Ishikawa (cell line): ENCODE measurements around the gene TSC22D4.
A peak's percentile ranks its signal among the peaks of the same experiment; 100 is the strongest.

Experiments
- CEBPB ChIP-seq: IDR thresholded peaks from 2 replicates; pipeline ENCODE4 v1.6.1; 2012
- CREB1 ChIP-seq: IDR thresholded peaks from 2 replicates; pipeline ENCODE4 v1.6.1; 2012; ENCODE audit warnings: low read depth
- EGR1 ChIP-seq: IDR thresholded peaks from 2 replicates; pipeline ENCODE4 v1.6.1; 2012
- EP300 ChIP-seq: IDR thresholded peaks from 2 replicates; pipeline ENCODE4 v1.6.1; 2012; ENCODE audit warnings: borderline replicate concordance
- FOXM1 ChIP-seq: IDR thresholded peaks from 2 replicates; pipeline ENCODE4 v1.6.1; 2012; ENCODE audit warnings: low read depth, borderline replicate concordance
- NFIC ChIP-seq: IDR thresholded peaks from 2 replicates; pipeline ENCODE4 v1.6.1; 2012
- RAD21 ChIP-seq: IDR thresholded peaks from 2 replicates; pipeline ENCODE4 v1.6.1; 2012; ENCODE audit warnings: low read depth
- TAF1 ChIP-seq: IDR thresholded peaks from 2 replicates; pipeline ENCODE4 v1.6.1; 2012; ENCODE audit warnings: low read depth, mild to moderate bottlenecking
- TCF12 ChIP-seq: IDR thresholded peaks from 2 replicates; pipeline ENCODE4 v1.6.1; 2012; ENCODE audit warnings: low read depth
- TEAD4 ChIP-seq: IDR thresholded peaks from 2 replicates; pipeline ENCODE4 v1.6.1; 2012
- YY1 ChIP-seq: IDR thresholded peaks from 2 replicates; pipeline ENCODE4 v1.6.1; 2012; ENCODE audit warnings: low read depth
- ZBTB7A ChIP-seq: IDR thresholded peaks from 2 replicates; pipeline ENCODE4 v1.6.1; 2012; ENCODE audit warnings: low read depth
- TF ChIP-seq, protein P1 (sequence below): IDR thresholded peaks from 2 replicates; pipeline ENCODE4 v1.6.1; 2012
- TF ChIP-seq, protein P2 (sequence below): IDR thresholded peaks from 2 replicates; pipeline ENCODE4 v1.6.1; 2012
- TF ChIP-seq, protein P3 (sequence below): IDR thresholded peaks from 2 replicates; pipeline ENCODE4 v1.6.1; 2012; ENCODE audit warnings: low read depth, mild to moderate bottlenecking

The TSC22D4 gene

DNA sequence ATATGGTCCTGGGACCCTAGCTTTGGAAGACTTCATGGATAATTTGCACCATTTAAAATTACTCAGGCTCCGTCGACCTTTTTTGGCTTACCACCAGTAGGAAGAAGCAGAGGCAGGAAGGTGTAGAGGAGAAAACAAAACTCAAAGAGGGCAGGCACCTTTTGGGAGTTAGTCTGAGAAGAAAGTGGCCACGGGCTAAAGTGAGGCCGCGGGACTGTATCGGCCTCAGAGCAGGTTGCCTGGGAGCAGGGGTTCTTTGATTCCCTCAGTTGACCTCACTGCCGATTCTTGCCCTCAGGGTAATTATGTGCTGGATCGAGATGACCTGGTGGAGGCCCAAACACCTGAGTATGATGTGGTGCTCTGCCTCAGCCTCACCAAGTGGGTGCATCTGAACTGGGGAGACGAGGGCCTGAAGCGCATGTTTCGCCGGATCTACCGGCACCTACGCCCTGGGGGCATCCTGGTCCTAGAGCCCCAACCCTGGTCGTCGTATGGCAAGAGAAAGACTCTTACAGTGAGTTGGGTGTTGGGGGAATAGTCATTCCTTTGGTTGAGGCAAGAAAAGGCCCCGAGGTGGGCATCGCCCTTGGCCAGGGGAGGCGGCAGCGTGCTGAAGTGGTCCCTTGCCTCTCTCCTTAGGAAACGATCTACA, 46.3 kb downstream of the TSC22D4 start:
- TF ChIP-seq RAD21 (no peak), YY1 (no peak), CREB1 (no peak), ZBTB7A (no peak), NFIC (no peak), CEBPB (no peak), TEAD4 (no peak)
- TF ChIP-seq, protein P1, sequence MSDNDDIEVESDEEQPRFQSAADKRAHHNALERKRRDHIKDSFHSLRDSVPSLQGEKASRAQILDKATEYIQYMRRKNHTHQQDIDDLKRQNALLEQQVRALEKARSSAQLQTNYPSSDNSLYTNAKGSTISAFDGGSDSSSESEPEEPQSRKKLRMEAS: no peak

DNA sequence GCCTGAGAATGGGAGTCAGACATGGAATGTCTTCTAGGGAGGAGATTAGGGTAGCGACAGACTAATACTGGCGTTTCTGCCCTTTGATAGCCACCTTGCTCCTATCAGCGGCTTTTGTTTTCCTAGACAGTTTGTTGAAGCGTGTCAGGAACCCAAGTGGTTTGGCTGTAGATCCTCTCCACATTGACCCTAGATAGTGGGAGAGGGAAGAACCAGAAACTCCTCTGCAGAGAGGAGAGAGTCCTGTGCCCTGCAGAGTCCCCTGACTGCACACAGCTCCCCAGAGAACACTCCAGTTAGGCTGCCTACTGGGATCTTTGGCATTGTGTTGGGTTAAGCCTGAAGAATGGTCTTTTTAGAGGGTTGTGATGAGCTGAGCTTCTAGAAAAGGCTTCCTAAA, 47.0 kb downstream of the TSC22D4 start:
- TF ChIP-seq CEBPB (no peak), CREB1 (no peak), RAD21 (no peak)
- TF ChIP-seq, protein P2, sequence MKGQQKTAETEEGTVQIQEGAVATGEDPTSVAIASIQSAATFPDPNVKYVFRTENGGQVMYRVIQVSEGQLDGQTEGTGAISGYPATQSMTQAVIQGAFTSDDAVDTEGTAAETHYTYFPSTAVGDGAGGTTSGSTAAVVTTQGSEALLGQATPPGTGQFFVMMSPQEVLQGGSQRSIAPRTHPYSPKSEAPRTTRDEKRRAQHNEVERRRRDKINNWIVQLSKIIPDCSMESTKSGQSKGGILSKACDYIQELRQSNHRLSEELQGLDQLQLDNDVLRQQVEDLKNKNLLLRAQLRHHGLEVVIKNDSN: no peak

DNA sequence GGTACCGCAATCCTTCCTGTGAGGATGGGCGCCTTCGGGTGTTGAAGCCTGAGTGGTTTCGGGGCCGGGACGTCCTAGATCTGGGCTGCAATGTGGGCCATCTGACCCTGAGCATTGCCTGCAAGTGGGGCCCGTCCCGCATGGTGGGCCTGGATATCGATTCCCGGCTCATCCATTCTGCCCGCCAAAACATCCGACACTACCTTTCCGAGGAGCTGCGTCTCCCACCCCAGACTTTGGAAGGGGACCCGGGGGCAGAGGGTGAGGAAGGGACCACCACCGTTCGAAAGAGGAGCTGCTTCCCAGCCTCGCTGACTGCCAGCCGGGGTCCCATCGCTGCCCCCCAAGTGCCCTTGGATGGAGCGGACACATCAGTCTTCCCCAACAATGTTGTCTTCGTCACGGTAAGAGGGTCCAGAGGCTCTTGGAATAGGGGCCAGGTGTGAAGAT, 47.7 kb downstream of the TSC22D4 start:
- TF ChIP-seq, protein P3, sequence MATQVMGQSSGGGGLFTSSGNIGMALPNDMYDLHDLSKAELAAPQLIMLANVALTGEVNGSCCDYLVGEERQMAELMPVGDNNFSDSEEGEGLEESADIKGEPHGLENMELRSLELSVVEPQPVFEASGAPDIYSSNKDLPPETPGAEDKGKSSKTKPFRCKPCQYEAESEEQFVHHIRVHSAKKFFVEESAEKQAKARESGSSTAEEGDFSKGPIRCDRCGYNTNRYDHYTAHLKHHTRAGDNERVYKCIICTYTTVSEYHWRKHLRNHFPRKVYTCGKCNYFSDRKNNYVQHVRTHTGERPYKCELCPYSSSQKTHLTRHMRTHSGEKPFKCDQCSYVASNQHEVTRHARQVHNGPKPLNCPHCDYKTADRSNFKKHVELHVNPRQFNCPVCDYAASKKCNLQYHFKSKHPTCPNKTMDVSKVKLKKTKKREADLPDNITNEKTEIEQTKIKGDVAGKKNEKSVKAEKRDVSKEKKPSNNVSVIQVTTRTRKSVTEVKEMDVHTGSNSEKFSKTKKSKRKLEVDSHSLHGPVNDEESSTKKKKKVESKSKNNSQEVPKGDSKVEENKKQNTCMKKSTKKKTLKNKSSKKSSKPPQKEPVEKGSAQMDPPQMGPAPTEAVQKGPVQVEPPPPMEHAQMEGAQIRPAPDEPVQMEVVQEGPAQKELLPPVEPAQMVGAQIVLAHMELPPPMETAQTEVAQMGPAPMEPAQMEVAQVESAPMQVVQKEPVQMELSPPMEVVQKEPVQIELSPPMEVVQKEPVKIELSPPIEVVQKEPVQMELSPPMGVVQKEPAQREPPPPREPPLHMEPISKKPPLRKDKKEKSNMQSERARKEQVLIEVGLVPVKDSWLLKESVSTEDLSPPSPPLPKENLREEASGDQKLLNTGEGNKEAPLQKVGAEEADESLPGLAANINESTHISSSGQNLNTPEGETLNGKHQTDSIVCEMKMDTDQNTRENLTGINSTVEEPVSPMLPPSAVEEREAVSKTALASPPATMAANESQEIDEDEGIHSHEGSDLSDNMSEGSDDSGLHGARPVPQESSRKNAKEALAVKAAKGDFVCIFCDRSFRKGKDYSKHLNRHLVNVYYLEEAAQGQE: no peak
- TF ChIP-seq FOXM1 (no peak), CREB1 (no peak), YY1 (no peak), RAD21 (no peak), CEBPB (no peak), NFIC (no peak), TEAD4 (no peak), EP300 (no peak), TAF1 (no peak; the same call in 1 of the 2 replicates), EGR1 (no peak), ZBTB7A (no peak), TCF12 (no peak)
- TF ChIP-seq, protein P1: no peak
- TF ChIP-seq, protein P2: no peak

DNA sequence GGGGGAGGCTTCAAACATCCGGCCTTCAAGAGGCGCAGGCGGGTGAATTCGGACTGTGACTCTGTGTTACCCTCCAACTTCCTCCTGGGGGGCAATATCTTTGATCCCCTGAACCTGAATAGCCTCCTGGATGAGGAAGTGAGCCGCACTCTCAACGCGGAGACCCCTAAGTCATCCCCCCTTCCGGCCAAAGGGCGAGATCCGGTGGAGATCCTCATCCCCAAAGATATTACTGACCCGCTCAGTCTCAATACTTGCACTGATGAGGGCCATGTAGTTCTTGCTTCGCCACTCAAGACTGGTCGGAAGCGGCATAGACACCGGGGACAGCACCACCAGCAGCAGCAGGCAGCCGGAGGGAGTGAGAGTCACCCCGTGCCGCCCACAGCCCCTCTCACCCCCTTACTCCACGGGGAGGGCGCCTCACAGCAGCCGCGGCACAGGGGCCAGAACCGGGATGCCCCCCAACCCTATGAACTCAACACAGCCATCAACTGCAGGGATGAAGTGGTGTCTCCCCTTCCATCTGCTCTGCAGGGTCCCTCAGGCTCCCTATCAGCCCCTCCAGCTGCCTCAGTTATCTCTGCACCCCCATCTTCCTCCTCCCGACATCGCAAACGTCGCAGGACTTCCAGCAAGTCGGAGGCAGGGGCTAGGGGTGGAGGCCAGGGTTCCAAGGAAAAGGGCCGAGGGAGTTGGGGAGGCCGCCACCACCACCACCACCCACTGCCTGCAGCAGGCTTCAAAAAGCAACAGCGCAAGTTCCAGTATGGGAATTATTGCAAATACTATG, 48.3 kb downstream of the TSC22D4 start:
- TF ChIP-seq, protein P3: no peak

DNA sequence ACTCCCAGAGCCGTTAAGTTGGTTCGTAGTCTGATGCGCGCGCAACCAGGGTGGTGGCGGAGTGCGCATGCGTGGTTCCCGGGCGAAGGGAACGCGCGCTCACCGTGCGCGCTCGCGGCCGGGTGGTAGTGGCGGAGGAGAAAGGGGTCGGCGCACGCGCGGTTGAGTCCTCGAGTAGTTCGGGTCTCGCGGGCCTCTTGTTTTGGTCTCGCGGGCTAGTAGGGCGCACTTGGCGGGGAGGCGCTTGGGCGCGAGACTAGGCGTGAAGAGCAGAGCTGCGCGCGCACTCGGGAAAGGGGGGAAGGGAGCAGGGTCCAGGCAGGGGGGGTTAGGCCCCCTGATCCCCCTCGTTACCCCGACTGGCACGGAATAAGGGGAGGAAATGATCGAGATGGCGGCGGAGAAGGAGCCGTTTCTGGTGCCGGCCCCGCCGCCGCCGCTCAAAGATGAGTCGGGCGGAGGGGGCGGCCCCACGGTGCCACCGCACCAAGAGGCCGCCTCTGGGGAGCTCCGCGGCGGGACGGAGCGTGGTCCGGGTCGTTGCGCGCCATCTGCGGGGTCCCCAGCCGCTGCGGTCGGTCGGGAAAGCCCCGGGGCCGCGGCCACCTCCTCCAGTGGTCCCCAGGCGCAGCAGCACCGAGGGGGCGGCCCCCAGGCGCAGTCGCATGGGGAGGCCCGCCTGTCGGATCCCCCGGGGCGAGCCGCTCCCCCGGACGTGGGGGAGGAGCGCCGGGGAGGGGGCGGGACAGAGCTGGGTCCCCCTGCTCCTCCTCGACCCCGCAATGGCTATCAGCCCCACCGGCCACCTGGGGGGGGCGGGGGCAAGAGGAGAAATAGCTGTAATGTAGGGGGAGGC, 49.1 kb downstream of the TSC22D4 start, which contains the start of gene MEPCE:
Gene MEPCE (plus strand): TSS at position 195 of the 856 bp plus-strand sequence. CDS start 188 bp downstream, at position 383.
- TF ChIP-seq EGR1 (0 out of 2 replicates have a peak, but pooled peaks have one; percentile 11), TAF1 (peak; percentile 63; the same call in 1 of the 2 replicates), CREB1 (no peak), RAD21 (no peak), ZBTB7A (peak; percentile 77; the same call in 1 of the 2 replicates), FOXM1 (no peak)
- TF ChIP-seq, protein P2: no peak
- TF ChIP-seq, protein P1: no peak; the same call in 1 of the 2 replicates
